Measurements from ENCODE around the gene ZDHHC13.

DNA sequence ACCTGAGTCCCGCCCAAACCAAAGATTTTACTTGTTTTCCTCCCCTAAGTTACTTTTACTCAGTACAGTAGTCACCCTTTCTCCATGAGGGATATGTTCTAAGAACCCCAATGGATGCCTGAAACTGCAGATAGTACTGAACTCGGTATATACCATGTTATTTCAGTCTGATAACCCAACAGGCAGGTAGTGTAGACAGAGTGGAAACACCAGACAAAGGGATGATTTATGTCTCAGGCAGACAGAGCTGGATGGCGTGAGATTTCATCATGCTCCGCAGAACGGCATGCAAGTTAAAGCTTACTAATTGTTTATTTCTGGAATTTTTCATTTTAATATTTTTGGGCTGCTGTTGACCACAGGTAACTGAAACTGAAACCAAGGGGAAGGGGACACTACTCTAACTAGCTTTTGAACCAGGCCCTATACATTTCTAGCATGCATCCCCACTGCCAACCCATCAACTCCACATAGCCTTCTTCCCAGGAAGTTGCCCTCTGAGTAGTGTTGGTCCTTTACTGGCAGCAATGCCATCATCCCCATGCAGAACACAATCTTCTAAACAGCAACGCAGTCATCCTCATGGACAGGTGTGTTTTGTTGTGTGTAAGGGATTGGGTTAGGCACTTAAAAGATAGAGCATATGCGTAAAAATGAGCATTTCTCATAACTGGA, 57.1 kb downstream of the ZDHHC13 start:
- no peak for TF ChIP-seq CTCF (IDR thresholded peaks at IDR 0.05)
- TF ChIP-seq POLR2A (IDR thresholded peaks at IDR 0.05) = no peak
